GDM1 (cell line): ENCODE results near the gene CLDND1.

Experiments used
- DNase-seq: peaks from one replicate; lab custom pipeline; 2025; lab: John Stamatoyannopoulos, UW

Gene CLDND1

DNA sequence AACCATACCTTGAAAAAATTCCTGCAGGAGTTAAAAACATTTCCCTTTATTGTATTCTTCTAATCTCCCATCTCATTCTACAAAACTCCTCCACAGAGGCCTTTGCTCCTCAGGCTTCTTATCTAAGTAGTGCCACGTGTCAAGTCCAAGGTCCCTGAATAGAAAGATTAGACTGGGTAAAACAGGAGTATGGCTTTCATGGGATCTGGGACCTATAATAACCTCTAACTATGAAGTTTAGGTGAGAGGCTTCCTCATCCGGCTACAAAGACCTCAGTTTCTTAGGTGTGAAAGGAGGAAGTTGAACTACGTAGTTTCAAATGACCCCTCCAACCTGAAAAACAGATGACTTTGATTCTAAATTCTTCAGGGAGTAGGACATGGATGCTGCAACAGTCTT lies 29.1 kb upstream of the CLDND1 start:
- no peak for DNase-seq

GRCh38 chr3:98551236-98551635 lies 28.5 kb upstream of the CLDND1 start:
- no peak for DNase-seq

DNA sequence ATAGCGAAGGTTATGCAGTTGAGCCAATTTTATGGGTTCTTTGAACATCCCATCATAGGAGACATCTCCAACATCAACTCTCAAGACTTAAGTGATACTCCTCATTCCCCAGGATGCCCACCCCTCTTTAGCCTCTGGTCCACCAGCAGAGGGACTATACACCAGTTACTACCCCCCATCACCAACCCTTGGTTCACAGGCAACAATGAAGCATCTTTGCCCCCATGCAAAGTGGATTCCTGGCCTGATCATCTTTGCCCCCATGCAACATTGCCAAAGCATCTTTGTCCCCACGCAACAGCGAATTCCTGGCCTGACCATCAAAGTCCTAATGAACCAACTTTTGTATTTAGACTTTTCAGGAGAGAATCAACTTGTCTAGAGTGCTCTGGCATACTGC lies 28.1 kb upstream of the CLDND1 start:
- no peak for DNase-seq

DNA sequence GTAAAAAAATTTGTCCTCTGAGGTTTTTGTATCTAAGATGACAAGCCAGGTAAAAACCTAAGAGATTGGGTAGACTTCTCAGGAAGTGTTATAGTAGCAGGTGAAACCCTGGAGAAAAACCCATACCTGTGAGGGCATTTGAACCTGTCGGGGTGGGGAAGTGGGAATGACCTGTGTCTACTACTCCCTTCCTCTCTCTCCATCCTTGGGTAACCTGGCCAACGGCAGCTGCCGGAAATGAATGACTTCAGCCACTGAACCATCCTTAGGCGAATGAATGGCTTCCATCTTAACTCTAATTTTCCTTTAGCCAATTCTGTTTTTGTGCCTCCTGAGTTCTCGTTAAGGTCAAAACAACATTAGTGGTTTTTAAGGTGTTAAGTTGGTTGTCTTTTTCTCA lies 25.8 kb upstream of the CLDND1 start:
- DNase-seq = no peak

DNA sequence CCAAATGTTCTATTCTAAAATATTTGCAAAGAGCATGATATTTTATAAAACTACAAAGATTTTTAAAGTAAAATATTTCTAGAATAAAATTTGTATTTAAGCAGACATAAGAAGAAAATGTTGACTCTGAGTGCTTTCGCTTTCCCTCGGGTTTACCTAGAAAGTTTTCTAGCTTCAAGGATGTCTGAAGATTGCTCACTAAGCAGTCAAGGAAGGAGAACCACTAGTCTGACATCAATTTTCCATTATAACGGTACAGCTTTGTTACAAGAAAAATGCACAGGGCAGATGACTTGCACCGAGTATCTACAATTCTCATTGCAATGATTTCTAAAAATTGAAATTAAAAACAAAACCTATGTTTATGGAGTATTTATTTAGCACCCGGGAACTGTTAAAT lies 23.2 kb upstream of the CLDND1 start:
- DNase-seq = no peak

- DNase-seq = no peak
Observed at GRCh38 chr3:98542623-98543022, 19.9 kb upstream of the CLDND1 start.

DNA sequence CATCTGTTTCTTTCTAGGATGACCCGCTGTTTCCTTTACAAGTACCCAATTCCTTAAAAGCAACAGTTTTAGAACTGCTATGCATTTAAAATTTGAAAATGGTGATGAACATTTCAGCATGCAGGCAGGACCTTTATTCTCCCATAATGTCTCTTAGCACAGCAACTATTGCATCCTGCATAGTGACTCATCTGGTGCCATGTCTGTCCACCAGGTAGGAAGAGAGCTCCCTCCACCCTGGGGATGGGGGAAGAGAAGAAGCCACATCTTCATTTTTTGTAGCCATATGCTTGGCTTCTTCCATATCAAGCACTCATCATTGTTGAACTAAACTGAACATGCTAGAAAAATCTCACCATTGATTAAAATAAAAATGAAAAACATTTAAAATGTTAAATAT lies 19.0 kb upstream of the CLDND1 start:
- no peak for DNase-seq

DNA sequence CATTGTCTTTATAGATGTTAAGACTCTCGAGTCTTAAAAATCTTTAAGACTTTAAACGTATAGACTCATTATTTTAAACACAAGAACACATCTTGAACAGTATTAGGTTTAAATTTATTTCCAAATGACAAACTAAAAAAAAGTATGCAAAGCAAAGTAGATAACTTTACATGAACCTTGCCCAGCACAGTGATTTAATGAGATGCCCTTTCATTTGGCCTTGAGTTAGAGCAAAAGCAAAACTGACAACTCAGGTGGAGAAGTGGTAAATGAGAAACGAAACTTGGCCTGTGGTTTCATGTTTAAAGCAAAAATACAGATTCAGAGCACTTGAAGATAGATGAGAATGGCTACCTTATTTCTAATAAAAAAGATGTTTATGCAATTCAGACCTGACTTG lies 17.6 kb upstream of the CLDND1 start:
- no peak for DNase-seq

GRCh38 chr3:98536456-98537017 lies 13.8 kb upstream of the CLDND1 start:
- DNase-seq = no peak

GRCh38 chr3:98534734-98535133 lies 12.0 kb upstream of the CLDND1 start:
- no peak for DNase-seq

GRCh38 chr3:98534168-98534567 lies 11.5 kb upstream of the CLDND1 start:
- DNase-seq = no peak

GRCh38 chr3:98532709-98533571 lies 10.2 kb upstream of the CLDND1 start:
- no peak for DNase-seq

DNA sequence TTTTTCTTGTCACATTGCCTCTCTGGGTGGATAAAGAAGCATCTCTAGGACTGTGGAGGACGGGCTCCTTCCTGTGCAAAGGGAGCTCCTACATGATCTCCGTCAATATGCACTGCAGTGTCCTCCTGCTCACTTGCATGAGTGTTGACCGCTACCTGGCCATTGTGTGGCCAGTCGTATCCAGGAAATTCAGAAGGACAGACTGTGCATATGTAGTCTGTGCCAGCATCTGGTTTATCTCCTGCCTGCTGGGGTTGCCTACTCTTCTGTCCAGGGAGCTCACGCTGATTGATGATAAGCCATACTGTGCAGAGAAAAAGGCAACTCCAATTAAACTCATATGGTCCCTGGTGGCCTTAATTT lies 9.6 kb upstream of the CLDND1 start:
- DNase-seq = no peak

GRCh38 chr3:98531622-98532274 lies 9.0 kb upstream of the CLDND1 start, which contains the start of gene GPR15:
GPR15 (plus strand) TSS chr3:98531978; CDS start chr3:98532034, 56 bp downstream.
- no peak for DNase-seq

DNA sequence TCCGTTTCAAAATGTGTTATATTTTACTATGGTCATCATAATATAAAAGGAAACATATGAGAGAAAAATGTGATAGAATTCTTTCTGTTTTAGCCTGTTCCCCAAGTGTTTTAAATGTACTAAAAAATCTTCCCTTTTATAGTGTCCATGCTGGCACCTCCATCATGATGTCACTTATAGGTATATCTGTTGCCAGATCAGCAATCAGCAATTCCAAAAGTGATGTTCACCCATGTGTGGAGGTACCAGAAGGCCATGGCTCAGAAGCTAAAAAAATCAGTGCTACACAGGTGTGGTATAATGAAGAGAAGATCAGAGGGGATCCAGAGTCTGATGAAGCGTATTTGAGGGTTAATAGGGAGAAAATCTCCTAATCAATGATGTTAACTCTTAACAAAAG lies 8.0 kb upstream of the CLDND1 start:
- DNase-seq = no peak

DNA sequence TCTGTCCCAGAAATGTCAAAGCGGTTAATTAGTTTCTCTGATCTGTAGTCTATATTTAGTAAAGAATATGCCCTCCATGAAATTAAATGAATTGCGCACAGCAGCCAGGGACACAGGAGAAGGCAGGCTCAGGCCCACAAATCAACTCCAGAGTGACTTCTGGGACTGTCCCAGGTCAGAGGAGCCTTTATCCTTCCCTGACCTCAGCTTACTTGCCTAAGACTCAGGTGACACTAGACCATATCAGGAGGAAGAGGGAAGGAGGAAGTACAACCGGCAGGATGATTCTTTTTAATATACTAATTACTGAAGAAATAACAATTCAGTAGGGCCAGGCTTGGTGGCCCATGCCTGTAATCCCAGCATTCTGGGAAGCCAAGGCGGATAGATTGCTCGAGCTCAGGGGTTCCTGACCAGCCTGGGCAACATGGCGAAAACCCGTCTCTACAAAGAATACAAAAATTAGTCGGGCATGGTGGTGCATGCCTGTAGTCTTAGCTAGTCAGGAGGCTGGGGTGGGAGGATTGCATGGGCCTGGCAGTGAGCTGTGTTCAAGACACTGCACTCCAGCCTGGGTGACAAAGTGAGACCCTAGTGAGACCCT lies 7.3 kb upstream of the CLDND1 start:
- DNase-seq = no peak

- DNase-seq = no peak
Observed at GRCh38 chr3:98528474-98529346, 6.0 kb upstream of the CLDND1 start.

DNA sequence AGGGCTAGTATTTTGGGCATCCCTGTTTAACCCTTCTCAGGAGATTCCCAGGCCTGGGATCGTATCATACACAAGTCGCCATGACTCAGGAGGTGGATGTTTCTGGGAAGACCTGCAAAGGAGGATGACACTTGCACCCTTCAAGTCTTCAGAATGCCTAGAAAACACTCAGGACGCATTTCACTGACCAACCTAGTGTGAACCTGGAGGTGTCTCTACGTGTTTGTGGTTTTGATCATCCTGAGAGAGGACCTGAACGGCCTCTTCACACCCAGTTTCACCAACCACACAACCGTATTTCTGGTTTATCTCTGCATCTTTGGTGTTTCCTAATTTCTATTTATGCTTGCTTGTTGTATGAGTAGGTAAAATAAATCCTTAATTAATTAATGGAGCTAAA lies 2.8 kb upstream of the CLDND1 start:
- no peak for DNase-seq

DNA sequence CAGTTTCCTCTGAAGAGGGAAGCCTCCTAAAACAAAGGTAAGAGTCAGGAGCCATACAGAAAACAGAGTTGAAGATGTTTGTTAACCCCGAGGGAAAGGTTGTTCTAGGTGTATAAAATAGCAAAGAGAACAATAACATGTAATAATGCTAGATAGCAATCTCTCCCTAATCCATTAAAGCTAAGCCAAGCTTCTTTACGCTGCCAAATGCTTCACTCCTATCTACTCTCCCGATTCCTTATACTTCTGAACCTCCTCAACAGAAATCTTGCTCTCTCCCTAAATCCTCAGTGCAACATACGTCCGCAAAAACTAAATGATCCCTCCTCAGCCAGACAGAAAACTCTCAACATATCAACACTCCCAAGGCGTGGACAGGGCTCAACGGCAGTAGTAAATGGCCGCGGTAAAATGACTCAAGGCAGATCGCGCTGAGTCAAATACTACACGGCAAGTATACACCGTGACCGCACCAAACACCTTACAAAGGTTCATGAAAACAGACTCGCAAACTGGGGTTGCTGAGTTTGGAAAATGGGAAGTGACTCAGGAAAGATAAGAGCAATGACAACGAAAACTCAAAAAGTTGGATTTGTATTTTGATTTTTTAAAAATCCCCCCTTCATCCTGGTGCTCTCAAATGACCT lies 682 bp downstream of the CLDND1 start:
- DNase-seq = peak; percentile 4

- no peak for DNase-seq
Observed at GRCh38 chr3:98519351-98519750, 3.4 kb downstream of the CLDND1 start.

GRCh38 chr3:98518816-98519215 lies 3.9 kb downstream of the CLDND1 start:
- DNase-seq = no peak
